GM12873 (cell line): Measurements from ENCODE around the gene ZNF133.

Source experiments
- CTCF ChIP-seq: IDR thresholded peaks from 2 replicates; pipeline ENCODE4 v1.5.1; 2012; ENCODE audit warnings: low read depth, mild to moderate bottlenecking, moderate library complexity, low read length, control low read depth; ENCODE audit not compliant: insufficient read depth; ENCODE audit errors: missing control alignments

Gene ZNF133

DNA sequence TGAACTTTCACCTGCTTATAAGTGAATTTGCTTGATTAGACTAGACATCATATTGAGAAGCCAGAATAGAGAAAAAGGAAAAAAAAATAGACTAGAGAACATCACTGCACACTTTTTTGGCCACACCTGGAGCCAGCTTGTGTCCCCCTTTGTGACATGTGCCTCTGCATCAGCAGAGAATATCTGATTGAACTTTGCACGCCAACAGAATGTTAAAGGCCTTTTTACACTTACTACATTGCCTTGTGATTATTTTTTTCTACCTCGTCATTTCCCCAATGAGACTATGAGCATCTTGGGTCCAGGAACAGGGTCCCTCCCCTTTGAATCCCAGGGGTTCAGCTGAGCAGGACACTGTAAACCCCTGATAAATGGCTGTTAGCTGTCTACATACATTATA is 17.2 kb upstream of the ZNF133 start:
- TF ChIP-seq CTCF, result no peak

- TF ChIP-seq CTCF, result no peak
Observed at GRCh38 chr20:18272451-18272850, 15.9 kb upstream of the ZNF133 start.

DNA sequence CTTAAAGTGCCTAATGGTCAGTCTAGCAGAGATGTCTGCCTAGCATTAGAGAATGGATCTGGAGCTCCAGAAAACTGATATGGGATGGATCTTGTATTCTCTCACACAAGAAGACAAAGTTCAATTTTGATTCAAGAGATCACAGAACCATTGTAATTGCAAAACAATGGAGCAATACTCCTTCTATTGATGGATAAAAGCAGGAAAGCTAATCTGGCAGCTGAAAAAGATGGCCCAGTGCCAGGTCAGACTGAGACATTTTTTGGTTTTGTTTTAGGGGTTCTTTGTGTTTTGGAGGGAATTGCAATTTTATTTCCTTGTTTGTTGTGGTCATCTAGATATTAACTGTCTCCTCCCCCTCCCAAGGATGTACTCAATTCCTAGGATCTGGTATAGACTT is 14.6 kb upstream of the ZNF133 start:
- TF ChIP-seq CTCF, result no peak

DNA sequence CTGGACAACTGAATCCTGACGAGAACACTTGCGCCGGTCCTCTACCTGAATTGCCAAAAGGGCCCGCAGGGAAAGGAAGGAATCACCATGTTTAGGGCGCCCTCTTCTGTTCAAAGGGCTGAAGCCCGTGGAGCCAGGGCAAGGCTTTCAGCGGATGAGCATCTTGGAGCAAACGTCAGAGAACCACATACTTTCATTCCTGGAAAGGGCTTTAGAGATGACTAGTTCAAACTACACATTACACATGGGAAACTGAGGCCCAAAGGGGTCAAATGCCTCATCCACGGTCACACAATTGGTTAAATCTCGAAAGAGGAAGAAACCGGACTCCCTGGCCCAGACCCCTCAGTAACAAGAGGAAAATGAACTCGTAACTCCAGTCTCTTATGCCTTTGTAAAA is 11.5 kb upstream of the ZNF133 start:
- peak; percentile 82 for TF ChIP-seq CTCF

DNA sequence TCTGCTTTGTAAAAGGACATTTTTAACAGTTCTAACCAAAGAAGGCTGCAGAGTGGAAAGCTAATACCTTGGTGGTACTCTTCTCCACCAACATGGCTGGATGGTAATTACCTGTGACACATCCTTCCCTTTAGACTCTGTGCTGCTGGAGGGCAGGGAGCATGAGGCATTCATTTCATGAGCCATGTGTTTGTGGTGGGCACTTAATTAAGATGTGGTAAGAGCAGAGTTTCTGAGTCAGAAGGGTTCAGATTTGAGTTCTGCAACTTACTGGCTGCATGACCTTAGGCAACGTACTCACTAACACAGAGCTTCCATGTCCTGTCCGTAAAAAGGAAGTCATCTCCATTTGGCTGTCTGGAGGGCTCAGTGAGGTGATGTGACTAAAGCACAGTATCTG is 9.1 kb upstream of the ZNF133 start:
- no peak for TF ChIP-seq CTCF

GRCh38 chr20:18284805-18285533 is 3.4 kb upstream of the ZNF133 start:
- no peak for TF ChIP-seq CTCF

GRCh38 chr20:18287546-18287914 is 797 bp upstream of the ZNF133 start:
- TF ChIP-seq CTCF, result no peak
